Chondrocyte (in vitro differentiated cells): ENCODE results near the gene IFIT2. TPM values are rescaled to one million over a fixed set of nuclear protein-coding genes. Genes with fewer than 3 reads are reported as not detected.

Experiments
- DNase-seq: peaks from one replicate; pipeline ENCODE4 v3.0.0; 2021; ENCODE audit warnings: mixed read lengths, low spot score
- H3K27ac Mint-ChIP-seq: one replicate; pipeline ENCODE4 v1.8.0; 2021; ENCODE audit warnings: mild to moderate bottlenecking, moderate library complexity, mixed read lengths; ENCODE audit not compliant: unreplicated experiment
- H3K27me3 Mint-ChIP-seq: 2 replicates; pipeline ENCODE4 v1.8.0; 2021; ENCODE audit warnings: low read depth, mixed read lengths
- H3K36me3 Mint-ChIP-seq: 2 replicates; pipeline ENCODE4 v1.8.0; 2021; ENCODE audit warnings: low read depth, mixed read lengths
- H3K4me1 Mint-ChIP-seq: 2 replicates; pipeline ENCODE4 v1.8.0; 2021; ENCODE audit warnings: low read depth, mild to moderate bottlenecking, mixed read lengths
- H3K4me3 Mint-ChIP-seq: one replicate; pipeline ENCODE4 v1.8.0; 2021; ENCODE audit warnings: mild to moderate bottlenecking, moderate library complexity, mixed read lengths; ENCODE audit not compliant: unreplicated experiment
- H3K9me3 Mint-ChIP-seq: 2 replicates; pipeline ENCODE4 v1.8.0; 2021; ENCODE audit warnings: low read depth, mixed read lengths
- CTCF ChIP-seq: fragments of 200-600 bp; sonication (generic); IDR thresholded peaks from 2 replicates; pipeline ENCODE4 v1.5.0; 2021; ENCODE audit warnings: antibody characterized with exemption, mild to moderate bottlenecking, moderate library complexity
- total RNA-seq: library from RNA; stranded (reverse); gene quantifications from 3 replicates; pipeline ENCODE4 v1.2.1, GENCODE V29; 2021

Gene IFIT2
- total RNA-seq, 1 donor from 2014 or later = 3.3 TPM

DNA sequence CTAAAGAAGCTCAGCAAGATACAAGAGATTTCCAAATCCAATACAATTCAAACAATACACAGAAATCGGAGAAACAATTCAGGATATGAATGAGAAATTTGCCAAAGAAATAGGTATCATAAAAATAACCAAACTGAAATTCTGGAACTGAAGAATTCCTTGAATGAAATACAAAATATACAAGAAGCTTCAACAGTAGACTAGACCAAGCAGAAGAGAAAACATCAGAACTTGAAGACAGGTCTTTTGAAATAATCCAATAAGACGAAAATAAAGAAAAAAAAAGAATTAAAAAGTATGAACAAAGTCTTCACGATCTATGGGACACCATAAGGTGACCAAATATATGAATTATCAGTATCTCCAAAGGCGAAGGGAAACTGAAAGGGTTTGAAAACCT lies 2.8 kb upstream of the IFIT2 start:
- Mint-ChIP-seq H3K4me3 (no peak overlapping the region), H3K4me1 (peaks cover 46% of the 10 kb centered on the region), H3K9me3 (peaks cover 7% of the 10 kb centered on the region), H3K27ac (no peak overlapping the region), H3K36me3 (no peaks in the 10 kb centered on the region), H3K27me3 (no peaks in the 10 kb centered on the region)
- TF ChIP-seq CTCF = no peak
- DNase-seq = no peak

DNA sequence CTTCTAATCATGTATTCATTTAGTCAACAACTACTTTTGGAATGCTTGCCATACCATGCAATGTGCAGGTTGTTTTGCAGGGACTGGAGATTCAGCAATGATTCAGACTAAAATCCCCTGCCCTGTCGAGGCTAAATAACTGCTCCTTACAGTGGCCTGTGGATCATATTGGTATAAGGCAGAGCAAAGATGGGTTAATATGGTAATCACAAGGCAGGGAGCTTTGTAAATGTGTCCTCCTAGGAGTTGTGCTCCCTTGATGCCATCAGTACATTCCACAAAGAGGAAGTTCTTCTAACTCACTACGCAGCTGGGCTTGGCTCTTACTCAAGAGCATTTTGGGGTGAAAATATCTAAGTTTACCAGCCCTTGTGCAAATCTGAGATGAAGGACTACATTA lies 614 bp upstream of the IFIT2 start:
- Mint-ChIP-seq H3K27me3 (no peaks in the 10 kb centered on the region), H3K36me3 (no peaks in the 10 kb centered on the region), H3K4me1 (peaks cover 36% of the 10 kb centered on the region), H3K4me3 (peak overlapping the region; percentile 64), H3K27ac (peak overlapping the region; percentile 98), H3K9me3 (peaks cover 7% of the 10 kb centered on the region)
- TF ChIP-seq CTCF = no peak
- no peak for DNase-seq

DNA sequence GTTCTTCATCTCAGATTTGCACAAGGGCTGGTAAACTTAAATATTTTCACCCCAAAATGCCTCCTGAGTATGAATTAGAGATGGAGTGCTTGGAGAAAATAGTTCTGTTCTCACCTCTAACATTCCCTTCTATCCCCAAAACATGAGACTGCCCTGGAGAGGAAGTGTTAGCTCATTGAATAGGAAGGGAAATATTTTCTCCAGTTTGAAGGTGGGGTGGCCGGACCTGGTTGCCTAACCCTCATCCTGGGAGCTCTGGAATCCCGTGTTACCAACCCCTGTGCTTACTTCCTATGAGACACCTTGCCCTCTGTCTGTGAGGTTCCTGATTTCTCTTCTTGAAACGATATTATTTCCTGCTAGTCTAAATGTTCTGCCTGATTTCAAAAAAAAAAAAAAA lies 779 bp downstream of the IFIT2 start:
- Mint-ChIP-seq H3K27me3 (no peaks in the 10 kb centered on the region), H3K9me3 (peaks cover 7% of the 10 kb centered on the region), H3K27ac (peak overlapping the region; percentile 98), H3K36me3 (no peaks in the 10 kb centered on the region), H3K4me1 (peaks cover 41% of the 10 kb centered on the region), H3K4me3 (peak overlapping the region; percentile 64)
- no peak for TF ChIP-seq CTCF
- DNase-seq = no peak

GRCh38 chr10:89303161-89303560 lies 1.3 kb downstream of the IFIT2 start:
- DNase-seq = no peak
- Mint-ChIP-seq H3K4me3 (peak overlapping the region; percentile 64), H3K36me3 (no peaks in the 10 kb centered on the region), H3K4me1 (peaks cover 42% of the 10 kb centered on the region), H3K27ac (peak overlapping the region; percentile 98), H3K9me3 (peaks cover 7% of the 10 kb centered on the region), H3K27me3 (no peaks in the 10 kb centered on the region)
- no peak for TF ChIP-seq CTCF

DNA sequence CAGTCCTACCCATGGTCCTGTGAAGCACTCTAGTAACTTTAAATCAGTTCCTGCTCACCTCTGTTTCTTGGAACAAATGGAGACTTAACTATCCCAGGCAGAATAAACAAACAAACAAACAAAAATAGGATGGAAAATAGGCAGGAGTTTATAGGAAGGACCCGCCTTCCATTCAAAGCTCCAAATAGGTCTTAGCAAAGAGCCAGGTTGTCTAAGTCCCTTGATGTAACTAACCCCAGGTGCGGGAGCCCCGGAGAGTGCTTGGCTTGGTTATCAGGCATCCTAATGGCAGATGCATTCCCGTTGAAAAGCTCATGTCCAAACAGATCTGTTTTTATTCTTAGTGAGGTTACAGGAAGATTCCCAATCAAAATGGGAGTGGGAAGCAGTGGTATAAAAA lies 2.2 kb downstream of the IFIT2 start:
- Mint-ChIP-seq H3K9me3 (peaks cover 5% of the 10 kb centered on the region), H3K27ac (no peak overlapping the region), H3K4me3 (no peak overlapping the region), H3K36me3 (peaks cover under 1% of the 10 kb centered on the region), H3K27me3 (no peaks in the 10 kb centered on the region), H3K4me1 (peaks cover 42% of the 10 kb centered on the region)
- no peak for DNase-seq
- TF ChIP-seq CTCF = no peak
